Measurements from ENCODE around the gene MOB3B.

DNA sequence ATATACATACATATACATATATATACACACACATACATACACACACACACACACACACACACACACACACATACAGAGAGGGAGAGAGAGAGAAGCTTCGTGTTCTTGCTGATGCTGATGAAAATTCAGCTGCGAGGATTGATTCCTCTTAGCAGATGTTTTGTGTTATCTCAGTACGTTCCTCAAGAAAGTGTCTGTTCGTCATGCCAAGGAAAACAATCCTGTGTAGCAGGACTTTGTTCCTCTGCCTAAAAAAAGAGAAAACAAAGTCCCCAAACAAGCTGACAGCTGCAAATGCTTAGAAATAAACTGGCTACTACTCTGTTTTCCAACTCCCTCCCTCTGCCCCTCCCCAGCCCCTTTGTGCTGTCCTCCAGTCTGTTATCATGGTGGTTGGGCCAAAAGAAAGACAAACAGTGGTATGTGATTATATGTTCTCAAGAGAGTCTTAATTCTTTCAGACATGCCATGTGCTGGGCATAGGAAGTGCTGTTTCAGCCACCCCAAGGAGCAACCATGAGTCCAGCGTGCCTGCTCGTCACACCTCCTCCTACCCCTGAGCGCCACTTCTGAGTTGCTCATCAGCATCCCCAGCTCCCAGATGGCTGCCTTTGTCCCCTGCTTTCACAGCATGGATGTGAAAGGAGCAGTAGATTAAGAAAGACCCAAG, 161.2 kb downstream of the MOB3B start:
- TF ChIP-seq, protein P1, sequence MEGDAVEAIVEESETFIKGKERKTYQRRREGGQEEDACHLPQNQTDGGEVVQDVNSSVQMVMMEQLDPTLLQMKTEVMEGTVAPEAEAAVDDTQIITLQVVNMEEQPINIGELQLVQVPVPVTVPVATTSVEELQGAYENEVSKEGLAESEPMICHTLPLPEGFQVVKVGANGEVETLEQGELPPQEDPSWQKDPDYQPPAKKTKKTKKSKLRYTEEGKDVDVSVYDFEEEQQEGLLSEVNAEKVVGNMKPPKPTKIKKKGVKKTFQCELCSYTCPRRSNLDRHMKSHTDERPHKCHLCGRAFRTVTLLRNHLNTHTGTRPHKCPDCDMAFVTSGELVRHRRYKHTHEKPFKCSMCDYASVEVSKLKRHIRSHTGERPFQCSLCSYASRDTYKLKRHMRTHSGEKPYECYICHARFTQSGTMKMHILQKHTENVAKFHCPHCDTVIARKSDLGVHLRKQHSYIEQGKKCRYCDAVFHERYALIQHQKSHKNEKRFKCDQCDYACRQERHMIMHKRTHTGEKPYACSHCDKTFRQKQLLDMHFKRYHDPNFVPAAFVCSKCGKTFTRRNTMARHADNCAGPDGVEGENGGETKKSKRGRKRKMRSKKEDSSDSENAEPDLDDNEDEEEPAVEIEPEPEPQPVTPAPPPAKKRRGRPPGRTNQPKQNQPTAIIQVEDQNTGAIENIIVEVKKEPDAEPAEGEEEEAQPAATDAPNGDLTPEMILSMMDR (IDR thresholded peaks at IDR 0.05; ENCODE audit: low read length), result no peak
- no peak for TF ChIP-seq EZH2 (IDR thresholded peaks at IDR 0.05; ENCODE audit: borderline replicate concordance, low read length)
